HuH-7 (cell line): Measurements from ENCODE around the gene NUCB2.
"Not testable (repeated sequence)": the region's sequence is repeated elsewhere in the genome, so short reads cannot be mapped to it uniquely, and the experiment has no call there.

Experiments used
- DNase-seq: peaks from one replicate; pipeline ENCODE4 v3.0.0; 2011; ENCODE audit warnings: low spot score

The NUCB2 gene

DNA sequence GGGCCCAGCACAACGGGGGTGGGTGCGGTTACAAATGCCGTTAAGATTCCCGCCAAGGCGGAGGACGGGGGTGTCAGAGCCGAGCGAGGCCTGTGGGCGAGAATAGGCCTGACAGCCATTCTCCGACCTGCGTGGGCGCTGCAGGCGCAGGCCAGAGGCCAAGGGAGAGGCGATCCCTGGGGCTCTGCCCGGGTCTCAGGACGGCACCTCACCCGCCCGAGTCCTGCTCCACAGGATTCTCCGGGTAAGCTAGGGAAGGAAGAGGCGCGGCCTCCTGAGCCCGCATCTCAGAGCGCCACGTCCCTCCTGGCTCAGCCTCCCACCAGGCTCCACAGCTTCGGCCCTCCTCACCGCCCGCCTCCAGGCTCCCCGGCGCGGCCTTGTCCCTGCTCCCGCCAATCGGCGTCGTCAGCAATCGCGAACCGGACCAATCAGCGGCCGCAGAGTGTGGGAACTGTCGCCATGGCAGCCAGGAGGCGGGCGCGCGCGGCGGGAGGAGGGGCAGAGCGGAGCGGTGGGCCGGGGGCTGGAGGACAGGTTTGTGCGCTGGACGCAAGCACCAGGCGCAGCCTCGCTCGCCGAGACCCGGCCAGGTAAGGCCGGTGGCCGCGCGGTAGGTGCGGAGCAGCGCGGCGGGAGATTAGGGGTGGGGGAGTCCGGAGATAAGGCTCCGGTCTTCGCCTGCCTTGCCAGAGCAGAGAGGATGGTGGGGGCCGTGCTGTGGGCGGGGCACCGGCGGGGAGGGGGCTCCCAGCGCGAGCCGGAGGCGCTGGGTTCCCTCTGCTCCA lies at the start of gene NUCB2:
Gene NUCB2, plus strand, starts transcription at position 504 of the 788 bp plus-strand sequence. CDS start 18,585 bp downstream, outside the sequence.
- DNase-seq: peak; percentile 82

DNA sequence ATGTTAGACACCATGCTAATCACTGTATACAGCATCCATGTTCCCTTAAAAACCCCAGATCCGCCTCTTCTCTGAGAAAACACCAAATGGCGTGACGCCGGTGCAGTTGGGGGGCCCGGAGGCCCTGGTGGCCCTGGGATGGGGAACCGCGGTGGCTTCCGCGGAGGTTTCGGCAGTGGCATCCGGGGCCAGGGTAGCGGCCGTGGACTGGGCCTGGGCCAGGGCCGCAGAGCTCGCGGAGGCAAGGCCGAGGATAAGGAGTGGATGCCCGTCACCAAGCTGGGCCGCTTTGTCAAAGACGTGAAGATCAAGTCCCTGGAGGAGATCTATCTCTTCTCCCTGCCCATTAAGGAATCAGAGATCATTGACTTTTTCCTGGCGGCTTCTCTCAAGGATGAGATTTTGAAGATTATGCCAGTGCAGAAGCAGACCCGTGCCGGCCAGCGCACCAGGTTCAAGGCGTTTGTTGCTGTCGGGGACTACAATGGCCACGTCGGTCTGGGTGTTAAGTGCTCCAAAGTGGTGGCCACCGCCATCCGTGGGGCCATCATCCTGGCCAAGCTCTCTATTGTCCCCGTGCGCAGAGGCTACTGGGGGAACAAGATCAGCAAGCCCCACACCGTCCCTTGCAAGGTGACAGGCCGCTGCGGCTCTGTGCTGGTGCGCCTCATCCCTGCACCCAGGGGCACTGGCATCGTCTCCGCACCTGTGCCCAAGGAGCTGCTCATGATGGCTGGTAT lies 48.2 kb upstream of the NUCB2 start:
- not testable (repeated sequence) for DNase-seq

DNA sequence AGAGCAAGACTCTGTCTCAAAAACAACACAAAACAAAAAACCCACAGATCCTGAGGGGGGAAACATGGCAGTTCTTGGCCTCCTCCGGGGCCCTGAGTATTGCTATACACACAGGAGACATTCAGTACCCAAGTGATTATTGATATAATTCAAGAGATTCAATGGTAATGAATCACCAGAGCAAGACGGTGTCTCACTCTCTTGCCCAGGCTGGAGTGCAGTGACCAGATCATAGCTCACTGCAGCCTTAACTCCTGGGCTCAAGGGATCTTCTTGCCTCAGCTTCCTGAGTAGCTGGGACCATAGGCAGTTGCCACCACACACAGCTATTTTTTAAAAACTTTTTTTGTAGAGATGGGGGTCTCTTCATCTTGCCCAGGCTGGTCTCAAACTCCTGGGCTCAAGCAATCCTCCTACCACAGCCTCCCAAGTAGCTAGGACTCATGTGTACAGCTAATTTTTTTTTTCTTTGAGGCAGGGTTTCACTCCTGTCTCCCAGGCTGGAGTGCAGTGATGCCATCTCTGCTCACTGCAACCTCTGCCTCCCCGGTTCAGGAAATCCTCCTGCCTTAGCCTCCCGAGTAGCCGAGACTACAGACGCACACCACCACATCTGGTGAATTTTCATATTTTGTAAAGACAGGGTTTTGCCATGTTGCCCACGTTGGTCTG lies 46.9 kb upstream of the NUCB2 start:
- no peak for DNase-seq

DNA sequence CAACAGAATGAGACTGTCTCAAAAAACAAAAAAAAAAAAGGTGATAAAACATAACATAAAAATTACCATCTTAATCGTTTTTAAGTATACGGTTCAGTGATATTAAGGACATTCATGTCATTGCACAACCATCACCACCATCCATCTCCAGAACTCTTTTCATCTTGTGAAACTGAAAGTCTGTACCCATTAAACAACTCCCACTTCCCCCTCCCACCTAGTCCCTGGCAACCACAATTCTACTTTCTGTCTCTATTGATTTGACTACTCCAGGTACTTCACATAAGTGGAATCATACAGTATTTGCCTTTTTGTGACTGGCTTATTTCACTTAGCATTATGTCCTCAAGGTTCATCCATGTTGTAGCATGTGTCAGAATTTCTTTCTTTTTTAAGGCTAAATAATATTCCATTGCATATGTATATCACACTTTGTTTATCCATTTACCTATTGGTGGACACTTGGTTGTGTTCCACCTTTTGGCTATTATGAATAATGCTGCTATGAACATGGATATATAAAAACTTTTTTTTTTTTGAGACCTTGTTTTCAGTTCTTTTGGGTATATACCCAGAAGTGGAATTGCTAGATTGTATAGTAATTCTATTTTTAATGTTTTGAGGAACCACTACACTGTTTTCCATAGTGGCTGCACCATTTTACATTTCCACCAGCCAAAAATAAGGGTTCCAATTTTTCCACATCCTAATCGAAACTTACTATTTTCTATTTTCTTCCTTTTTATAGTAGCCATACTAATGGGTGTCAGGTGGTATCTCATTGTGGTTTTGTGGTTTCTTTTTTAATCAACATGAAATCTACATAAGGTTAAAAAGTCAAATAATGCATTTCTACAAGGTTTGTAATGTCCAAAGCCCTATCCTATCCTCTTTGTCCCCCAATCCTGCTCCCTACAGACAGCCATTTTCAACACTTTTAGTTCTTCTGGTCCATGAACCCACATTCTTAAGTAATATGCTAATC lies 45.4 kb upstream of the NUCB2 start:
- DNase-seq: no peak

DNA sequence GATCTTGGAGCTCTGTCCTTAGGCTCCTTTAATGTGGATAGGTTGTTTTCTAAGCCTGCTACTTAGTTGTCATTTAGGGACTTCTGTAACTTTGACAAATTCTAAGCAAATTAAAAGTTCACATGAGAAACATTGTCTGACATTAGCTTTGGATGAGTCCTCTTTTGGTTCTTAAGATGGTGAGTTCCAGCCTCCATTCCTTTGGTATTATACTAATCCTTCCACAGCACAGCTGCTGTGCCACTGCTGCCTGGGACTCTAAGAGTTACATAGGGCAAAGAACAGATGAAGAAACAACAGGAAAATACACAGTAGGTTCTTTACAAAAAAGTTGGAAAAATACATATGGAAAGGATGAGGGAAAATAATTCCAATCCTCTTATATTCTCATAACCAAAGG lies 43.4 kb upstream of the NUCB2 start:
- no peak for DNase-seq

DNA sequence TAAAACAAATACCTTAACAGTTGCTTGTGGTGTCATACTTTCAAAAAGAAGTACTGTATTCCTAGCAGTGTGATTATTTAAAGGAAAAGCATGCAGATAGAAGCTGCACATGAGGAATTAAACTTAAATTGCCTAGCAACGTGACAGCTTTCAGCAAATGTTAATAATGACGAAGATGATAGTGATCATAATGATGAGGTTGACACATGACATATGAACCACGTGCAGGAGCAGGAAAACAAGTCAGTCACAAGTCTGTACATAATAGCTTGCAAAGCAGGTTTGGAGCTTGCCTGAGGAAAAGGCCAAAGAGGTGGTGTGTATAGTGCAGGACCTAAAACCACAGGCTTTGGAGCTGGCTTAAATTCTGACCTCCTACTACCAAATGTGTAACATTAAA lies 38.2 kb upstream of the NUCB2 start:
- DNase-seq: no peak

DNA sequence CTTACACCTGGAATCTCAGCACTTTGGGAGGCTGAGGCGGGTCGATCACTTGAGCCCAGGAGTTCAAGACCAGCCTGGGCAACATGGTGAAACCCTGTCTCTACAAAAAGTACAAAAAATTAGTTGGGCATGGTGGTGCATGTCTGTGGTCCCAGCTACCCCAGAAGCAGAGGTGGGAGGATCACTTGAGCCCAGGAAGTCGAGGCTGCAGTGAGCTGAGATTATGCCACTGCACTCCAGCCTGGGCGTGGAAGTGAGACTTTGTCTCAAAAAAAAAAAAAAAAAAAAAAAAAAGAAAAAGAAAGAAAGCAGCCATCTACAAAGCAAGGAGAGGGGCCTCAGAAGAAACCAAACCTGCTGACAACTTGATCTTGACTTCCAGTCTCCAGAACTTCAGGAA lies 36.6 kb upstream of the NUCB2 start:
- not testable (repeated sequence) for DNase-seq

DNA sequence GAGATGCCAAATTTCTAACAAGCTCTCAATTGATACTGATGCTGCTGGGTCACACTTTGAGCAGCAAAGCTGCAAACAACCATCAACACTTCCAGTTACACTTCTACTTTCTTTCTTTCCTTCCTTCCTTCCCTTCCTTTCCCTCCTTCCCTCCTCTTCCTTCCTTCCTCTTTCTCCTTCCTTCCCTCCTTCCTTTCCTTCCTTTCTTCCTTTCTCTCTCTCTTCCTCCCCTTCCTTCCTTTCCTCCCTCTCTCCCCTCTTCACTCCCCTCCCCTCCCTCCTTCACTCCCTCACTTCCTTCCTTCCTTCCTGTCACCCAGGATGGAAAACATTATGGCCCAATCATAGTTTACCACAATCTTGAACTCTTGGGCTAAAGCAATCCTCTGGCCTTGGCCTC lies 35.8 kb upstream of the NUCB2 start:
- no peak for DNase-seq

DNA sequence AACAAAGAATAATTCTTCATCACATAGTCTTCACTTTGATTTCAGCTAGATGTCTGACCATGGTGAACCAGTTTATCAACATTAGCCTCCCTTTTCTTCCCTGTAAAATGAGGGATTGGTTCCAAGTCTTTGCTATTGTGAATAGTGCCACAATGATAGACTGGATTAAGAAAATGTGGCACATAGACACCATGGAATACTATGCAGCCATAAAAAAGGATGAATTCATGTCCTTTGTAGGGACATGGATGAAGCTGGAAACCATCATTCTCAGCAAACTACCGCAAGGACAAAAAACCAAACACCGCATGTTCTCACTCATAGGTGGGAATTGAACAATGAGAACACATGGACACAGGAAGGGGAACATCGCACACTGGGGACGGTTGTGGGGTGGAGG lies 33.6 kb upstream of the NUCB2 start:
- not testable (repeated sequence) for DNase-seq

DNA sequence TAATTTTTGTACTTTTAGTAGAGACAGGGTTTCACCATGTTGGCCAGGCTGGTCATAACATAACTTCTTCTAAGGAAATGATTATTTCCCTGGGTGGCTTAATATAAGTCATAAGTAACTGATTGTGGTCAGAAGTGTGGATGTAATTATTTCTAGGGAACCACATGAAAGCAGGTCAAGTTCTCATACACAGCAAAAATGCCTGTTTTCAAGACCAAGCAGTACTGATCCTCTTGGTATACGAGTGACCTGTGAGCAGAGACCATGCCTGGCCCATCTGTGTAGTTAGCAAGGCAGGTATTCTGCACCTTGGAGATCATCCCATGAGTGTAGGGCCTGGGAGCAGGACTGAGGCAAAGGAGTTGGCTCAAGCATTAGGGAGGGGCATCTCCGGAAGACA lies 32.5 kb upstream of the NUCB2 start:
- no peak for DNase-seq

DNA sequence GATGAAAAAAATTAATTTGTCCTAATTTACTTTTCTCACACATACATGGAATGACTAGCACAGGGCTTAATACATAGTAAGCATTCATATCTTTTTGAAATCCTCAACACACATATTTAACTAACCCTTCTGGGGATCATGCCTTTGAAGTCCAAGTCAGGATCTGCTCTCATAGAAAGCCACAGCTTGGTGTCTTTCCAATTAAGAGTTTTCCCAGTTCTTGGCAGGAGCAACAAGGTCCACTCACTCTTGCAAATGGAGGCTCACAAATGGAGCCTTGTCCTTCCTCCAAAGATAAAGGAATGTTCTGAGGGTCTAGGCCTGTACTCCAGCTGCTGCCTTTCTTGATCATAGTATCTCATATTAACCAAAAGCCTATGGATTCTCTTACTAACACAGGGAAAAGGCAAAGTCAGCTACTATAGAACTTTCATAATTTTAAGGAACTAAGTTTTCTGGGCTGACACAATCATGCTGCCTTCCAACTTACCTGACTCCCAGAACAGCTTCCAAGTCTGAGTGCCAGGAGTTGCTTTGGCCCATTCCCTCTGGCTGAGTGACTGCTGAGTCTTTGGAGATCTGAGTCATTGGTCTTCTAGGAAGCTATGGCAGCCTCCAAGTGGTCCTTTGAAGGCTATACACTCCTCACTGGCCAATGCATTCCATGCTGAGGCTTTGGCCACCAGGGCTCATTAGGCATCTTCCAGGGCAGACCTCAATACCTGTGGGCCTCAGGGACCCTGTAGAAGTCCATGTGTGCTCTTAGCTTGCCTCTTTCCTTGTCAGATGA lies 25.8 kb upstream of the NUCB2 start:
- DNase-seq: no peak

DNA sequence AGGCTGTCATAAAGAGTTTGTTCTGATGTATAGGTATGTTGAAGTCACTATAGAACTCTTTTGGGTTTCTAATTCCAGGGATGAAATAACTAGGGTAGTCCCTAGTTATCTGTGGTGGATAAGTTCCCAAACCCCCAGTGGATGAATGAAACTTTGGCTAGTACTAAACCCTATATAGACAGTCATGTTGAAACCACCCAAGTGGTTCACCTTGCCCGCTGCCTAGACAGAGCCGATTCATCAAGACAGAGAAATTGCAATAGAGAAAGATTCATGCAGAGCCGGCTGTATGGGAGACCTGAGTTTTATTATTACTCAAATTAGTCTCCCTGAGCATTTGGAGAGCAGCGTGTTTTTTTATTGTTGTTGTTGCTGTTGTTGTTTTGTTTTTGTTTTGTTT lies 23.8 kb upstream of the NUCB2 start:
- no peak for DNase-seq

DNA sequence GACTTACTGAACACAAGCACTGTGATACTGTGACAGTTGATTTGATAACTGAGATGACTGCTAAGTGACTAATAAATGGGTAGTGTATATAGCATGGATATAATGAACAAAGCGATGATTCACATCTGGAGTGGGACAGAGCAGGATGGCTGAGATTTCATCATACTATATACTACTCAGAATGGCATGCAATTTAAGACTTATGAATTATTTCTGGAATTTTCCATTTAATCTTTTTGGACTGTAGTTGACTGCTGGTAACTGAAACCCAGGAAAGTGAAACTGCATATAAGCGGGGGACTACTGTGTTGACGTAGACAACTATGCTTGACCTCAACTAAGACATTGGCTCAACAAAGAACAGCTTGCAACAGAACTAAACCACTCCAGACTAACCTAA lies 20.0 kb upstream of the NUCB2 start:
- no peak for DNase-seq

DNA sequence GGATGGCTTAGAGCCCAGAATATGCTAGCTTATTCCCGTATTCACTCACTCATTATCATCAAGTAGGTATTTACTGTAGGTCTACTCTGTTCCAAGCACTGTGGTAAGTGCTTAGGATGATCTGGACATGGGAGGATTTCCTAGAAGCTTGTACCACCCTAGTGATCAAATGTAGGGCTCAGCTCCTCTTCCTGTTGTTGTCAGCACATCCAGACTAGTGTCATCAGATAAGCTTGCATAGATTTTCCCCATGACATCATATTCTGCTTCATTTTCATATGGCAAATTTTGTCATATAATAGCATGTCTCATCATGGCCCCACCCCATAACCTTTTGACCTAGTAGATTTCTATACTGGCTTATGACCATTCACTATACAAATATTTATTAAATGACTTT lies 19.3 kb upstream of the NUCB2 start:
- DNase-seq: no peak

DNA sequence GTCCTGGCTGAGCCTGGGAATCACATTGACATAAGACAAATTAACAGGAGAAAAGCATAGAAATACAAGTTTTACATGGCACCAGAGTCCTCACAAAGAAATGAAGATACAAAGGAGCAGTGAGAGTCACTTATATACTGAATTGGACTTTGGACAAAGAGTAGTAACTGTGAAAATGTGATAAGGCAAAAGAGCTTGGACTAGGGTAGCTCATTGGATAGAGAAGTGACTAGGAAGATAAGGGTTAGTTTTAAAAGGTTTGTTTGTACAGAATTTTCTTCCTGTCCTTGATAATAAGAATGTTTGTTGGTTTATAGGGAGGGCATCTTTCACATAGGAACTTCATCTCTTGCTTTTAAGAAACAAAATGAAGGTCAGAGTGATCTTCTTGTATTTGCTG lies 17.9 kb upstream of the NUCB2 start:
- DNase-seq: peak; percentile 20

DNA sequence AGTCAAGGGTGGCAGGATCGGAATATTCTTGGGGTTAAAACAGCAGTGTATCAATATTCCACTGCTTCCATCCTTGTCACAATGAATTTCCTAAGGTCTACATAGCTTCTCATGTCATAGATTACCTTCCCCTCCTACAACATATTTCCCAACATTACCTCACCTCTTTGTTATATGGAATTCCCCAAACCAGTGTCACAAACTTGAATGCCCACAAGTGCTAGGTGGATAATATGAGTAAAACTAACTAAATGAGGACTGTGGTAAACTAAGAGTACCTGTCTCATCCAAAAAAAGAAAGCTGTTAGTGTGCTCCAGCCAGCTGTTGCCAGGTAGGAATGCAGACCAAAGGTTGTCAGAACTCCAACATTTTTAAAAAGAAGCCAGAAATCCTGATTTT lies 17.0 kb upstream of the NUCB2 start:
- no peak for DNase-seq

DNA sequence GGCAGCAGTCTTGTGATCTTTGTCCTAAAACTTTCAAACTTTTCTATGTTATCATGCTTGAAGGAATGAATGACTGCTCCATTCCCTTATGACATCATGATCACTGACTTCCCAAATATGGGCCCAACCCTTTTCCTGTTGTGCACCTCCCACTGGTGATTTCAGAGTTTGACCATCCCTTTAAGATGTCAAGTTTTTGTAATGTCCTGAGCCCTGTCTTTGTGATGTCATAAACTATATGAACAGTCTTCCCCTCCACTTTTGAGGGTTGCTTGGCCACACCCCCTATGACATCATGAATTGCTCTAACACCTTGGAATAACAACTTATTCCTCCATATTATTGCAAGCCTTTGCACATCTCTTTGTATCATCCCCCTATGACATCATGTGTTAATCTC lies 16.5 kb upstream of the NUCB2 start:
- no peak for DNase-seq

DNA sequence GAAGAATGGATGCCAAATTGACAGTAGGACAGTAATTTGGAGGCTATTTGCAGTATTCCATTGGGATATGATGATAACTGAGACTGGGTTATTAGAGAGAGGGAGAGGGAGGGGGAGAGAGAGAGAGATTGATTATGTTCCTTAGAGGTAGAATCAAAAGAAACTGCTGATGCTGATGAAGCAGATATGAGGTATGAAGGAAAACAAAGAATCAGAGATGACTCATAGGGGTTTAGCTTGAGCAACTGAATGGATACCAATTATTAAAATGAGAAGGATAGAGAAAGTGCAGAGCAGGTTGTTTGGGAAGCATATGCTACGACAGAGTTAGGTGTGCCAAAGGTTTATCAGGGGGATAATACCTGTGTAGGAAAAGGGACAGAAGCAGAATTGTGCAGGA lies 12.8 kb upstream of the NUCB2 start:
- DNase-seq: no peak

DNA sequence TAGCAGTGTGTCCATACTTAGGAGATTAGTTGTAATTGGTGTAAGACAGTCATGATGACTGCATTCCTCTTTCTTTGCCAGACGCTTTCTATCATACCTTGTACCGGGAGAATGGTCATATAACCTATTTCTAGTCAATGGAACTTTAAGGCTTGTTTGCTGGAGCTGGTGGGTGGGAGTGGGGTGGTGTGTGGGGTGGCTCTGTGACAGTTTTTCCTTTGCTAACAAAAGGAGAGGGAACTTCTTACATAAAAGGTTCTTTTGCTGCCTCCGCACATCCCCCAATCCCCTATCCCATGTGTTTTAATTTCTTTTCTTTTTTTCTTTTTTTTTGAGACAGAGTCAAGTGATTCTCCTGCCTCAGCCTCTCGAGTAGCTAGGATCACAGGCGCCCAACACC lies 9.8 kb upstream of the NUCB2 start:
- no peak for DNase-seq

DNA sequence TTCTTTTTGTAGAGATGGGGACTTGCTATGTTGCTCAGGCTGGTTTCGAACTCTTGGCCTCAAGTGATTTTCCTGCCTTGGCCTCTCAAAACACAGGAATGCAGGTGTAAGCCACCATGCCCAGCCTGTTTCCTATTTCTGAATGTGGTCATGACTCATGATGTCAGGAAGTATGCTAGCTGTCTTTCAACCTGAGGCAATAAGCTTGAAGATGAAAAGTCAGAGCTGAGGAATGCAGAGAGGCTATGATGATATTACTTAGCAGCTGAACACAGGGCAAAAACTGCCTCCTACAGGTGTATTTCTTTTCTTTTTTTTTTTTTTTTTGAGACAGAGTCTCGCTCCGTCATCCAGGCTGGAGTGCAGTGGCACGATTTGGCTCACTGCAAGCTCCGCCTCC lies 9.0 kb upstream of the NUCB2 start:
- DNase-seq: no peak

DNA sequence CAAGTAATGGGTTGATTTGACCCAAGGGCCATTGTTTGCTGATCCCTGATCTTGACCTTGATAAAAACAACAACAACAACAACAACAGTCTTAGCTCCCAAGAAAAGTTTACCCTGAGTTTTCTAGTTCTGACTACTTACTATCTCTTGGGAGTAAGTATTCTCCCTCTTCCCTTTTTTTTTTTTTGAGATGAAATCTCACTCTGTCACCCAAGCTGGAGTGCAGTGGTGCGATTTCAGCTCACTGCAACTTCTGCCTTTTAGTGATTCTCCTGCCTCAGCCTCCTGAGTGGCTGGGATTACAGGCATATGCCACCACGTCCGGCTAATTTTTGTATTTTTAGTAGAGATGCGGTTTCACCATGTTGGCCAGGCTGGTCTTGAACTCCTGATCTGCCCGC lies 8.0 kb upstream of the NUCB2 start:
- DNase-seq: not testable (repeated sequence)
